Nephron progenitor cell (in vitro differentiated cells): ENCODE data around the gene IL31.
A peak's percentile ranks its signal among the peaks of the same experiment; 100 is the strongest.

Experiments
- DNase-seq: peaks from one replicate; pipeline ENCODE4 v3.0.0; 2021
- H3K27ac Mint-ChIP-seq: 2 replicates; pipeline ENCODE4 v1.8.0; 2021; ENCODE audit warnings: mild to moderate bottlenecking, moderate library complexity, mixed read lengths
- H3K27me3 Mint-ChIP-seq: 2 replicates; pipeline ENCODE4 v1.8.0; 2021; ENCODE audit warnings: mild to moderate bottlenecking, low read depth, mixed read lengths; ENCODE audit not compliant: poor library complexity
- H3K36me3 Mint-ChIP-seq: 2 replicates; pipeline ENCODE4 v1.8.0; 2021; ENCODE audit warnings: low read depth, mixed read lengths
- H3K4me1 Mint-ChIP-seq: 2 replicates; pipeline ENCODE4 v1.8.0; 2021; ENCODE audit warnings: mixed read lengths
- H3K4me3 Mint-ChIP-seq: 2 replicates; pipeline ENCODE4 v1.8.0; 2021; ENCODE audit warnings: mild to moderate bottlenecking, moderate library complexity, mixed read lengths
- H3K9me3 Mint-ChIP-seq: 2 replicates; pipeline ENCODE4 v1.8.0; 2021; ENCODE audit warnings: mild to moderate bottlenecking, moderate library complexity, mixed read lengths
- TF ChIP-seq, protein P1 (sequence below): fragments of 200-600 bp; sonication (generic); IDR thresholded peaks from 2 replicates; pipeline ENCODE4 v1.5.0; 2021; ENCODE audit warnings: antibody characterized with exemption

IL31 gene

DNA sequence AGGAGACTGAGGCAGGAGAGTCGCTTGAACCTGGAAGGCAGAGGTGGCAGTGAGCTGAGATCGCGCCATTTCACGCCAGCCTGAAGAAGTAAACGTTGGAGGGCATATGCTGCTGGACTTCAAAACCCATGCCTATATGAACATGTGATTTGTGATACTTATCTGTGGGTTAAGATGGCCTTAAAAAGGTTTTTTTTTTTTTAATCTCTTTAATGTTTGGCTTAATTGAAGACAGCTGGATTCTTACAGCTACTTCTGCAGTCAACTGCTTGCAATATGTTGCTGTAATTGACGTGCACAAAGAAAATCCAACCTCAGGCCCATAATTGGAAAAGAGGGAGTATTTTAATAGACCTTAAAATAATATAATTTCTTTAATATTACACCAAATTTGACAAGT lies 28.0 kb upstream of the IL31 start:
- TF ChIP-seq, protein P1, sequence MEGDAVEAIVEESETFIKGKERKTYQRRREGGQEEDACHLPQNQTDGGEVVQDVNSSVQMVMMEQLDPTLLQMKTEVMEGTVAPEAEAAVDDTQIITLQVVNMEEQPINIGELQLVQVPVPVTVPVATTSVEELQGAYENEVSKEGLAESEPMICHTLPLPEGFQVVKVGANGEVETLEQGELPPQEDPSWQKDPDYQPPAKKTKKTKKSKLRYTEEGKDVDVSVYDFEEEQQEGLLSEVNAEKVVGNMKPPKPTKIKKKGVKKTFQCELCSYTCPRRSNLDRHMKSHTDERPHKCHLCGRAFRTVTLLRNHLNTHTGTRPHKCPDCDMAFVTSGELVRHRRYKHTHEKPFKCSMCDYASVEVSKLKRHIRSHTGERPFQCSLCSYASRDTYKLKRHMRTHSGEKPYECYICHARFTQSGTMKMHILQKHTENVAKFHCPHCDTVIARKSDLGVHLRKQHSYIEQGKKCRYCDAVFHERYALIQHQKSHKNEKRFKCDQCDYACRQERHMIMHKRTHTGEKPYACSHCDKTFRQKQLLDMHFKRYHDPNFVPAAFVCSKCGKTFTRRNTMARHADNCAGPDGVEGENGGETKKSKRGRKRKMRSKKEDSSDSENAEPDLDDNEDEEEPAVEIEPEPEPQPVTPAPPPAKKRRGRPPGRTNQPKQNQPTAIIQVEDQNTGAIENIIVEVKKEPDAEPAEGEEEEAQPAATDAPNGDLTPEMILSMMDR = no peak
- DNase-seq = no peak
- Mint-ChIP-seq H3K4me3 (no peak overlapping the region), H3K27ac (no peak overlapping the region), H3K36me3 (no peaks in the 10 kb centered on the region), H3K9me3 (no peaks in the 10 kb centered on the region), H3K4me1 (peaks cover 31% of the 10 kb centered on the region), H3K27me3 (peaks cover 52% of the 10 kb centered on the region)

DNA sequence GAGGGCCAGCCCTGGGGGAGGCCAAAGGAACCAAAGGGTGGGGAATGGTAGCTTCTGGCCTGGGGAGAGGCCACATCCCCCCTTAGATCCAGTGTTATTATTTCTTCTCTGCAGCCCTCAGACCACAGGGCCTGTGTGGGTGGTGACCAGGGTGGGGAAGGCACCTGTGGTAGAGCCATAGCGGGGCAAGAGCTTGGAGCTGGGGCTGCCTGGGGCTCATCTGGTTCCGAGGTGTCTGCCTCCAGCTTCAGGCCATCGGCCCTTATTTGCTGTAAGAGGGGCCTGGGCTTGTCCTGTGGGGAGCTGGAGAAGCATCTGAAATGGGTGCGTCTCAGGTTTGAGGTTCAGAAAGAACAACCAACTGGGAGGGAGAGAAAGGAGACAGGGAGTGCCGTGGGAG lies 27.4 kb upstream of the IL31 start:
- DNase-seq = no peak
- Mint-ChIP-seq H3K27me3 (peaks cover 47% of the 10 kb centered on the region), H3K4me1 (peaks cover 37% of the 10 kb centered on the region), H3K9me3 (no peaks in the 10 kb centered on the region), H3K27ac (no peak overlapping the region), H3K4me3 (no peak overlapping the region), H3K36me3 (no peaks in the 10 kb centered on the region)
- TF ChIP-seq, protein P1 = no peak

DNA sequence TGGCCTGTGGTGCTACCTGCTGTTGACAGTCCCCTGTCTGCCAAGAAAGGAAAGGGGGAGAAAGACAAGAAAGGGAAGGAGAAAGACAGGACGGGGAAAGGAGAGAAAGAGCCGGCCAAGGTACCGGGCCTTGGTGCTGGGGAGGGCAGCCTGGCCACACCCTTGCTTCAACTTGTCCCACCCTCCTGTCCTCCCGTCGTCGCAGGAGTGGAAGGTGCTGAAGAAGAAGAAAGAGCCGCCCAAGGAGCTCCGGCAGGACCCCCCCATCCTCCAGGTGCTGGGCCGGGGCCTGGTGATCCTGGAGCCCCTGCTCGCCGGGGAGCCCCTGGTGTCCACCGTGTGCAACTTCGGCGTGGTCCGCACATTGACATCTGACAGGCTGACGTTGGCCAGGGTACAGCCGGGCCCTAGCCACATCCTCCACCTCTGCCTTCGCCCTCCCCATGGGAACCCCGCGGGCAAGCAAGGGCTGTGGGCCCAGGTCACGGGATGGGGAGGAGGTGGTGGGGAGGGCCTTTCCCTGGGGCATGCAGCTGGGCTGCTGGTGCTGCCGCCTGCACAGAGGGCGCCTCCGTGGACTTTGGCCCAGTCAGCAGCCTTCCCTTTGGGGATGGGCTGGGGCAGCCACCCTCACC lies 26.6 kb upstream of the IL31 start:
- H3K4me1 Mint-ChIP-seq = peaks cover 37% of the 10 kb centered on the region
- TF ChIP-seq, protein P1 = peak; percentile 28

DNA sequence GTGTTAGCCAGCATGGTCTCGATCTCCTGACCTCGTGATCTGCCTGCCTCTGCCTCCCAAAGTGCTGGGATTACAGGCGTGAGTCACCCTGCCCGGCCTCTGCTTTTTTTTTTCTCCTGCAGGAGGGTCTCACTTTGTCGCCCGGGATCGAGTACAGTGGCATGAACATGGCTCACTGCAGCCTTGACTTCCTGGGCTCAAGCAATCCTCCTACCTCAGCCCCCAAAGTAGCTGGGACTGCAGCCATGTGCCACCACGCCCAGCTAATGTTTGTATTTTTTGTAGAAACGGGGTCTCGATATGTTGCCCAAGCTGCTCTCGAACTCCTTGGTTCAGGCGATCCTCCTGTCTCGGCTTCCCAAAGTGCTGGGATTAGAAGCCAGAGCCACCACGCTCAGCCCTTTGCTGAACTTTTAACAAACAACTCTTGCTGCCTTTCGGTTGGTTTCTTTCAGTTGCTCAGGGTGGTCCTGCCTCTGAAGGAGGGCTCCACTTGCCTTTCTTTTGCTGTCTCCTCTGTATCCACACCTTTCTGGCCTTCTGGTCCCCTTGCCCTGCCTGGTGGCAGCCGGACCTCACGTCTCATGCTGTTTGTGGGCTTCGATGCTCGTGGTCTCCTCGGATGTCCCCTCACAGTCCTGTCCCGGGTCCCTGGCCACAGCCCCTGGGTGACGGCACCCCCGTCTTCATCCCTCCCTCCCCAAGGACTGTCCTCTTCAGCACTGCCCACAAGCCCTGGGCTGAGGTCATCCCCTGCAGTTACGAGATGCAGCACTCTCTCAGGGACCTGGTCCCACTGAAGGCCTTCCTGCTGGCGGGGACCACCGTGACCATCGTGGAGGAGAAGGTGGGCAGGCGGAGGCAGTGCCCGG lies 25.7 kb upstream of the IL31 start:
- Mint-ChIP-seq H3K27ac (no peak overlapping the region), H3K9me3 (peaks cover 14% of the 10 kb centered on the region), H3K27me3 (peaks cover 31% of the 10 kb centered on the region), H3K36me3 (peaks cover 8% of the 10 kb centered on the region), H3K4me3 (no peak overlapping the region), H3K4me1 (peaks cover 30% of the 10 kb centered on the region)
- no peak for DNase-seq
- TF ChIP-seq, protein P1 = no peak

More for the DNA sequence above, 26.6 kb upstream of the IL31 start:
- no peak for DNase-seq
- H3K36me3 Mint-ChIP-seq = peaks cover 5% of the 10 kb centered on the region
- H3K9me3 Mint-ChIP-seq = peaks cover 6% of the 10 kb centered on the region
- H3K4me3 Mint-ChIP-seq = no peak overlapping the region
- no peak overlapping the region for H3K27ac Mint-ChIP-seq
- H3K27me3 Mint-ChIP-seq = peaks cover 40% of the 10 kb centered on the region

DNA sequence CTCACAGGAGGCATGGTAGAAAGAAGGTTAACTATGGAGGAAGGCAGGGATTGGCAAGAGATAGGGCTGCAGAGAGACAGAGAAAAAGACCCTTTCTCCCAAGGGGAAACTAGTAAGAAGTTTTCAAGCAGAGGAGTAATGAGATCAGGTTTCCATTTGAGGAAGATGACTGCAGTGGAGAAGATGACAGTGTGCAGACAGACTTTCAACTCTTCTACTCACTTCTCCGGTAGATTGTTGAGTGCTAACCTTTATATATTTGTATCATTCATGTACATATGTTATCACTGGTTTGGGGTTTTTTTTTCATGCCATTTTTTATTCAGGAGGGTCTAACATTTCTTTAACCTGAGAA lies 23.6 kb upstream of the IL31 start:
- peaks cover 19% of the 10 kb centered on the region for H3K9me3 Mint-ChIP-seq
- no peak for DNase-seq
- peaks cover 10% of the 10 kb centered on the region for H3K36me3 Mint-ChIP-seq
- H3K27me3 Mint-ChIP-seq = peaks cover 18% of the 10 kb centered on the region
- no peak overlapping the region for H3K4me3 Mint-ChIP-seq
- H3K4me1 Mint-ChIP-seq = peaks cover 30% of the 10 kb centered on the region
- peak overlapping the region; percentile 88 for H3K27ac Mint-ChIP-seq
- TF ChIP-seq, protein P1 = no peak
